ENCODE data around the gene RPS14. TPM values are rescaled to one million over a fixed set of nuclear protein-coding genes. Genes with fewer than 3 reads are reported as not detected.
"Not testable (repeated sequence)": the region's sequence is repeated elsewhere in the genome, so short reads cannot be mapped to it uniquely, and the experiment has no call there.

RPS14 gene
- total RNA-seq, 1 donor, result 1,744 TPM

- no peak for TF ChIP-seq CTCF (IDR thresholded peaks at IDR 0.05; ENCODE audit: insufficient read depth, low read depth, low read length)
- no peak overlapping the region for H3K4me3 ChIP-seq (ENCODE audit: low read depth, low read length)
- DNase-seq (ENCODE audit: low read depth), result no peak
These were observed 18.5 kb downstream of the RPS14 start for GRCh38 chr5:150431048-150431447.

- no peak for DNase-seq (ENCODE audit: low read depth)
- no peak for TF ChIP-seq CTCF (IDR thresholded peaks at IDR 0.05; ENCODE audit: insufficient read depth, low read depth, low read length)
- no peak overlapping the region for H3K4me3 ChIP-seq (ENCODE audit: low read depth, low read length)
These were observed 20.1 kb downstream of the RPS14 start for GRCh38 chr5:150429410-150429873.

GRCh38 chr5:150428978-150429377 lies 20.6 kb downstream of the RPS14 start:
- H3K4me3 ChIP-seq (ENCODE audit: low read depth, low read length), result no peak overlapping the region

GRCh38 chr5:150428106-150428876 lies 21.2 kb downstream of the RPS14 start:
- no peak for TF ChIP-seq CTCF (IDR thresholded peaks at IDR 0.05; ENCODE audit: insufficient read depth, low read depth, low read length)
- peak; percentile 86 for DNase-seq (ENCODE audit: low read depth)
- no peak overlapping the region for H3K4me3 ChIP-seq (ENCODE audit: low read depth, low read length)

More at GRCh38 chr5:150428978-150429377, 20.6 kb downstream of the RPS14 start:
- DNase-seq (ENCODE audit: low read depth), result no peak
- TF ChIP-seq CTCF (IDR thresholded peaks at IDR 0.05; ENCODE audit: insufficient read depth, low read depth, low read length), result no peak

GRCh38 chr5:150426165-150426564 lies 23.4 kb downstream of the RPS14 start:
- not testable (repeated sequence) for DNase-seq (ENCODE audit: low read depth); H3K4me3 ChIP-seq (ENCODE audit: low read depth, low read length)

GRCh38 chr5:150422758-150423157 lies 26.8 kb downstream of the RPS14 start:
- TF ChIP-seq CTCF (IDR thresholded peaks at IDR 0.05; ENCODE audit: insufficient read depth, low read depth, low read length), result no peak
- no peak for DNase-seq (ENCODE audit: low read depth)
- H3K4me3 ChIP-seq (ENCODE audit: low read depth, low read length), result no peak overlapping the region

GRCh38 chr5:150422075-150422474 lies 27.5 kb downstream of the RPS14 start:
- DNase-seq (ENCODE audit: low read depth), result no peak

More at GRCh38 chr5:150422075-150422474, 27.5 kb downstream of the RPS14 start:
- TF ChIP-seq CTCF (IDR thresholded peaks at IDR 0.05; ENCODE audit: insufficient read depth, low read depth, low read length), result no peak
- H3K4me3 ChIP-seq (ENCODE audit: low read depth, low read length), result no peak overlapping the region

All from fibroblast of villous mesenchyme (primary cell).